Liver (tissue), 9 donors: Measurements from ENCODE around the gene NEAT1. TPM values are rescaled to one million over a fixed set of nuclear protein-coding genes. Genes with fewer than 3 reads are reported as not detected.

Source experiments
- DNase-seq: peaks from one replicate; pipeline ENCODE4 v3.0.0-alpha.2; 2017; ENCODE audit warnings: low spot score
- H3K27ac ChIP-seq, 2 donors: one replicate each; pipeline ENCODE4 v1.7.0; 2013; ENCODE audit warnings: inconsistent platforms in 2 of 2, low read length in 2 of 2, control low read depth in 1 of 2, low read depth in 1 of 2, mild to moderate bottlenecking in 1 of 2
- H3K27me3 ChIP-seq, 4 donors: one replicate each; pipeline versions ENCODE4 v1.6.1 to v1.7.0; 2013; ENCODE audit warnings: low read length in 3 of 4, inconsistent platforms in 1 of 4, mild to moderate bottlenecking in 1 of 4, moderate library complexity in 1 of 4; ENCODE audit not compliant: control insufficient read depth in 4 of 4, insufficient read depth in 4 of 4
- H3K36me3 ChIP-seq, 4 donors: one replicate each; pipeline versions ENCODE4 v1.6.1 to v1.7.0; 2013; ENCODE audit warnings: low read length in 3 of 4, mild to moderate bottlenecking in 3 of 4, low read depth in 1 of 4, moderate library complexity in 1 of 4; ENCODE audit not compliant: control insufficient read depth in 4 of 4, insufficient read depth in 3 of 4
- H3K4me1 ChIP-seq, 4 donors: one replicate each; pipeline versions ENCODE4 v1.6.1 to v1.7.0; 2013; ENCODE audit warnings: low read length in 3 of 4, mild to moderate bottlenecking in 3 of 4, moderate library complexity in 1 of 4; ENCODE audit not compliant: control insufficient read depth in 4 of 4, insufficient read depth in 4 of 4
- H3K4me3 ChIP-seq, 3 donors: one replicate each; pipeline versions ENCODE4 v1.6.1 to v1.7.0; 2013; ENCODE audit warnings: low read length in 3 of 3, control low read depth in 1 of 3, low read depth in 1 of 3, mild to moderate bottlenecking in 1 of 3
- H3K9ac ChIP-seq, 2 donors: one replicate each; pipeline ENCODE4 v1.7.0; 2013; ENCODE audit warnings: low read length in 2 of 2, mild to moderate bottlenecking in 2 of 2, moderate library complexity in 2 of 2, control low read depth in 1 of 2, low read depth in 1 of 2
- H3K9me3 ChIP-seq, 4 donors: one replicate each; pipeline versions ENCODE4 v1.6.1 to v1.7.0; 2013; ENCODE audit warnings: low read length in 3 of 4; ENCODE audit not compliant: control insufficient read depth in 4 of 4
- EGR1 ChIP-seq, 2 donors: IDR thresholded peaks; 2 replicates each; pipeline ENCODE4 v1.6.1; 2016 to 2018; ENCODE audit warnings: antibody characterized with exemption in 2 of 2, low read depth in 2 of 2
- HNF4A ChIP-seq, 2 donors: conservative IDR thresholded peaks; 2 replicates each; pipeline ENCODE4 v1.6.1; 2016; ENCODE audit warnings: antibody characterized with exemption in 2 of 2, mild to moderate bottlenecking in 2 of 2
- NR2F2 ChIP-seq: IDR thresholded peaks from 2 replicates; pipeline ENCODE4 v1.6.1; 2016; ENCODE audit warnings: antibody characterized with exemption
- RAD21 ChIP-seq, 2 donors: IDR thresholded peaks; 2 replicates each; pipeline ENCODE4 v1.6.1; 2016; ENCODE audit warnings: antibody characterized with exemption in 2 of 2, mild to moderate bottlenecking in 2 of 2
- ZBTB33 ChIP-seq: IDR thresholded peaks from 2 replicates; pipeline ENCODE4 v1.6.1; 2016; ENCODE audit warnings: antibody characterized with exemption
- WGBS: extraction: QIAGEN DNeasy Blood & Tissue Kit; methylation state at CpG from one replicate; pipeline ENCODE4 v1.1.7; 2013; 5-methylcytosine and 5-hydroxymethylcytosine counted together
- polyA plus RNA-seq, 2 donors: library from polyadenylated mRNA; stranded (reverse) in 1 of 2; unstranded in 1 of 2; fragments of 200-250 nt in 1 of 2; fragments of >200 nt in 1 of 2; fragmentation: Nextera tagmentation in 1 of 2; extraction: Ambion mirVana in 1 of 2; gene quantifications; one replicate each; pipeline versions ENCODE4 v1.2.1 to v1.2.3, GENCODE V29; 2013 to 2015
- total RNA-seq, 2 donors: library from RNA; depleted of rRNA; stranded (reverse); fragments of >200 nt; gene quantifications; one replicate each; pipeline ENCODE4 v1.2.3, GENCODE V29; 2014
- TF ChIP-seq, protein P1 (sequence below): IDR thresholded peaks from 2 replicates; pipeline ENCODE4 v1.6.1; 2016; ENCODE audit warnings: antibody characterized with exemption, mild to moderate bottlenecking
- TF ChIP-seq, protein P2 (sequence below): fragments of 150-350 bp; IDR thresholded peaks from 2 replicates; pipeline ENCODE4 v1.5.1; 2017; ENCODE audit warnings: improper control_type of control experiment, low read depth, low read length; ENCODE audit not compliant: missing input control
- donor health status: healthy.
- donor health status: healthy.
- donor health status: healthy.
- donor health status: healthy.
- donor health status: healthy.

NEAT1 gene
- total and polyA plus RNA-seq, 4 donors = 29.6 to 1,968 (median 80.8) TPM

- Histone ChIP-seq H3K4me3 (no peak overlapping the region), H3K9me3 (no peaks in the 10 kb centered on the region), H3K4me1 (peaks cover 0 to 10% (median 4%) of the 10 kb centered on the region in 4 donors), H3K27me3 (no peaks in the 10 kb centered on the region), H3K36me3 (peaks cover 3 to 14% (median 4%) of the 10 kb centered on the region in 4 donors), H3K27ac (peak overlapping the region; percentile 53 to 72), H3K9ac (no peak overlapping the region)
- no peak for DNase-seq
- TF ChIP-seq EGR1 (IDR thresholded peaks at IDR 0.05; ENCODE audit: low read depth in 2 of 2) (peak; percentile 4 to 6), RAD21 (IDR thresholded peaks at IDR 0.05) (no peak)
- WGBS = 42% methylated on average over 9 of the region's 9 CpGs
Observed at GRCh38 chr11:65442842-65443331, 20.3 kb downstream of the NEAT1 start.

- no peak for DNase-seq
- TF ChIP-seq, protein P1, sequence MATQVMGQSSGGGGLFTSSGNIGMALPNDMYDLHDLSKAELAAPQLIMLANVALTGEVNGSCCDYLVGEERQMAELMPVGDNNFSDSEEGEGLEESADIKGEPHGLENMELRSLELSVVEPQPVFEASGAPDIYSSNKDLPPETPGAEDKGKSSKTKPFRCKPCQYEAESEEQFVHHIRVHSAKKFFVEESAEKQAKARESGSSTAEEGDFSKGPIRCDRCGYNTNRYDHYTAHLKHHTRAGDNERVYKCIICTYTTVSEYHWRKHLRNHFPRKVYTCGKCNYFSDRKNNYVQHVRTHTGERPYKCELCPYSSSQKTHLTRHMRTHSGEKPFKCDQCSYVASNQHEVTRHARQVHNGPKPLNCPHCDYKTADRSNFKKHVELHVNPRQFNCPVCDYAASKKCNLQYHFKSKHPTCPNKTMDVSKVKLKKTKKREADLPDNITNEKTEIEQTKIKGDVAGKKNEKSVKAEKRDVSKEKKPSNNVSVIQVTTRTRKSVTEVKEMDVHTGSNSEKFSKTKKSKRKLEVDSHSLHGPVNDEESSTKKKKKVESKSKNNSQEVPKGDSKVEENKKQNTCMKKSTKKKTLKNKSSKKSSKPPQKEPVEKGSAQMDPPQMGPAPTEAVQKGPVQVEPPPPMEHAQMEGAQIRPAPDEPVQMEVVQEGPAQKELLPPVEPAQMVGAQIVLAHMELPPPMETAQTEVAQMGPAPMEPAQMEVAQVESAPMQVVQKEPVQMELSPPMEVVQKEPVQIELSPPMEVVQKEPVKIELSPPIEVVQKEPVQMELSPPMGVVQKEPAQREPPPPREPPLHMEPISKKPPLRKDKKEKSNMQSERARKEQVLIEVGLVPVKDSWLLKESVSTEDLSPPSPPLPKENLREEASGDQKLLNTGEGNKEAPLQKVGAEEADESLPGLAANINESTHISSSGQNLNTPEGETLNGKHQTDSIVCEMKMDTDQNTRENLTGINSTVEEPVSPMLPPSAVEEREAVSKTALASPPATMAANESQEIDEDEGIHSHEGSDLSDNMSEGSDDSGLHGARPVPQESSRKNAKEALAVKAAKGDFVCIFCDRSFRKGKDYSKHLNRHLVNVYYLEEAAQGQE = peak; percentile 9
- TF ChIP-seq, protein P2, sequence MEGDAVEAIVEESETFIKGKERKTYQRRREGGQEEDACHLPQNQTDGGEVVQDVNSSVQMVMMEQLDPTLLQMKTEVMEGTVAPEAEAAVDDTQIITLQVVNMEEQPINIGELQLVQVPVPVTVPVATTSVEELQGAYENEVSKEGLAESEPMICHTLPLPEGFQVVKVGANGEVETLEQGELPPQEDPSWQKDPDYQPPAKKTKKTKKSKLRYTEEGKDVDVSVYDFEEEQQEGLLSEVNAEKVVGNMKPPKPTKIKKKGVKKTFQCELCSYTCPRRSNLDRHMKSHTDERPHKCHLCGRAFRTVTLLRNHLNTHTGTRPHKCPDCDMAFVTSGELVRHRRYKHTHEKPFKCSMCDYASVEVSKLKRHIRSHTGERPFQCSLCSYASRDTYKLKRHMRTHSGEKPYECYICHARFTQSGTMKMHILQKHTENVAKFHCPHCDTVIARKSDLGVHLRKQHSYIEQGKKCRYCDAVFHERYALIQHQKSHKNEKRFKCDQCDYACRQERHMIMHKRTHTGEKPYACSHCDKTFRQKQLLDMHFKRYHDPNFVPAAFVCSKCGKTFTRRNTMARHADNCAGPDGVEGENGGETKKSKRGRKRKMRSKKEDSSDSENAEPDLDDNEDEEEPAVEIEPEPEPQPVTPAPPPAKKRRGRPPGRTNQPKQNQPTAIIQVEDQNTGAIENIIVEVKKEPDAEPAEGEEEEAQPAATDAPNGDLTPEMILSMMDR = no peak
- peak in 1 of 2 donors; percentile 24 for TF ChIP-seq HNF4A (conservative IDR thresholded peaks at IDR 0.05)
- TF ChIP-seq EGR1 (IDR thresholded peaks at IDR 0.05; ENCODE audit: low read depth in 2 of 2) = no peak
- TF ChIP-seq ZBTB33 = peak; percentile 2
- H3K4me1 ChIP-seq = peaks cover 0 to 3% (median 1%) of the 10 kb centered on the region in 4 donors
- WGBS = 67% methylated on average over 14 of the region's 14 CpGs
- no peaks in the 10 kb centered on the region for H3K9me3 ChIP-seq
- H3K36me3 ChIP-seq = peaks cover 0 to 5% (median 3%) of the 10 kb centered on the region in 4 donors
- H3K4me3 ChIP-seq = no peak overlapping the region
- H3K9ac ChIP-seq = no peak overlapping the region
- H3K27me3 ChIP-seq = no peaks in the 10 kb centered on the region
- H3K27ac ChIP-seq = peak overlapping the region; percentile 53 to 72
Observed at GRCh38 chr11:65444314-65445051, 21.9 kb downstream of the NEAT1 start.

DNA sequence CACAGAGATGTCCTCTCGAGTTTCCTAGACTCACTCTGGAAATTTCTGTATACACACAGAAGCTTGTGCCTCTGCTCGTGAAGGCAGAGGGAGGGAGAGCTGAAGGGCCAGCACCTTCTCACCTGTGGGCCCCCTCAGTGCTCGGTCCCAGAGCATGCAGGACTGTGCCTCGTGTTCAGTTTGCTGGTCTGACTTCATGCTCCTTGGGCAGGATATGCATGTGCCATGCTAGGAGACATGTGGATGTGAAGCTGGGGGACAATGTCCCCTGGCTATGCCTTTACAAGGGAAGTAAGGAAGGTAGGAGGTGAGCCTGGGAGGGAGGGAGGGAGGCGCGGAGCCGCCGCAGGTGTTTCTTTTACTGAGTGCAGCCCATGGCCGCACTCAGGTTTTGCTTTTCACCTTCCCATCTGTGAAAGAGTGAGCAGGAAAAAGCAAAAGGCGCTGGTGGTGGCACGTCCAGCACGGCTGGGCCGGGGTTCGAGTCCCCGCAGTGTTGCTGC, 22.6 kb downstream of the NEAT1 start:
- no peaks in the 10 kb centered on the region for H3K27me3 ChIP-seq
- WGBS = 54% methylated on average over 15 of the region's 15 CpGs
- peaks cover 0 to 3% (median 0%) of the 10 kb centered on the region in 4 donors for H3K4me1 ChIP-seq
- no peak overlapping the region for H3K4me3 ChIP-seq
- no peak overlapping the region for H3K9ac ChIP-seq
- no peaks in the 10 kb centered on the region for H3K9me3 ChIP-seq
- TF ChIP-seq NR2F2 (no peak), ZBTB33 (peak; percentile 8), EGR1 (IDR thresholded peaks at IDR 0.05; ENCODE audit: low read depth in 2 of 2) (peak in 1 of 2 donors; percentile 41)
- H3K36me3 ChIP-seq = peaks cover 0 to 5% (median 3%) of the 10 kb centered on the region in 4 donors
- DNase-seq = no peak
- H3K27ac ChIP-seq = peak overlapping the region; percentile 53 to 72
